Measurements from ENCODE around the gene HAL.

The HAL gene

GRCh38 chr12:95959107-95959506 lies 37.0 kb downstream of the HAL start:
- ATAC-seq = peak; percentile 83
- TF ChIP-seq TCF4 (CRISPR knock-in tag; IDR thresholded peaks at IDR 0.05; ENCODE audit: borderline replicate concordance) (no peak), TOX (CRISPR knock-in tag; IDR thresholded peaks at IDR 0.05; ENCODE audit: borderline replicate concordance) (no peak), ZNF8 (CRISPR knock-in tag; IDR thresholded peaks at IDR 0.05) (no peak), ZFP3 (CRISPR knock-in tag; IDR thresholded peaks at IDR 0.05) (no peak), TSHZ2 (CRISPR knock-in tag; IDR thresholded peaks at IDR 0.05) (no peak), ZNF70 (CRISPR knock-in tag; IDR thresholded peaks at IDR 0.05) (no peak), RARB (CRISPR knock-in tag; IDR thresholded peaks at IDR 0.05) (no peak), OSR1 (CRISPR knock-in tag; IDR thresholded peaks at IDR 0.05) (no peak), SNAI2 (CRISPR knock-in tag; IDR thresholded peaks at IDR 0.05) (no peak), PPARA (CRISPR knock-in tag; IDR thresholded peaks at IDR 0.05; ENCODE audit: borderline replicate concordance) (no peak)

- TF ChIP-seq SNAI2 (CRISPR knock-in tag; IDR thresholded peaks at IDR 0.05) = no peak
- TF ChIP-seq TOX (CRISPR knock-in tag; IDR thresholded peaks at IDR 0.05; ENCODE audit: borderline replicate concordance) = no peak
- no peak for TF ChIP-seq ZNF8 (CRISPR knock-in tag; IDR thresholded peaks at IDR 0.05)
- TF ChIP-seq TCF4 (CRISPR knock-in tag; IDR thresholded peaks at IDR 0.05; ENCODE audit: borderline replicate concordance) = no peak
- no peak for TF ChIP-seq PPARA (CRISPR knock-in tag; IDR thresholded peaks at IDR 0.05; ENCODE audit: borderline replicate concordance)
- no peak for TF ChIP-seq OSR1 (CRISPR knock-in tag; IDR thresholded peaks at IDR 0.05)
- TF ChIP-seq ZFP3 (CRISPR knock-in tag; IDR thresholded peaks at IDR 0.05) = no peak
- no peak for TF ChIP-seq ZNF70 (CRISPR knock-in tag; IDR thresholded peaks at IDR 0.05)
- TF ChIP-seq BACH2 (CRISPR knock-in tag; IDR thresholded peaks at IDR 0.05; ENCODE audit: borderline replicate concordance) = no peak
- TF ChIP-seq GLIS3 (CRISPR knock-in tag; IDR thresholded peaks at IDR 0.05) = no peak
- no peak for TF ChIP-seq CSDC2 (CRISPR knock-in tag; IDR thresholded peaks at IDR 0.05)
- no peak for TF ChIP-seq CREB5 (CRISPR knock-in tag; IDR thresholded peaks at IDR 0.05; ENCODE audit: low read depth)
- no peak for TF ChIP-seq ZNF565 (CRISPR knock-in tag; conservative IDR thresholded peaks at IDR 0.05; ENCODE audit: low read depth)
- no peak for ATAC-seq
Observed at GRCh38 chr12:95956557-95957145, 39.5 kb downstream of the HAL start.

GRCh38 chr12:95955549-95956159 lies 40.5 kb downstream of the HAL start:
- no peak for TF ChIP-seq GLIS3 (CRISPR knock-in tag; IDR thresholded peaks at IDR 0.05)
- TF ChIP-seq OSR1 (CRISPR knock-in tag; IDR thresholded peaks at IDR 0.05) = no peak
- TF ChIP-seq BACH2 (CRISPR knock-in tag; IDR thresholded peaks at IDR 0.05; ENCODE audit: borderline replicate concordance) = no peak
- no peak for TF ChIP-seq TCF4 (CRISPR knock-in tag; IDR thresholded peaks at IDR 0.05; ENCODE audit: borderline replicate concordance)
- no peak for TF ChIP-seq RARB (CRISPR knock-in tag; IDR thresholded peaks at IDR 0.05)
- ATAC-seq = no peak

GRCh38 chr12:95953000-95953399 lies 43.1 kb downstream of the HAL start:
- no peak for TF ChIP-seq TSHZ2 (CRISPR knock-in tag; IDR thresholded peaks at IDR 0.05)
- TF ChIP-seq POU6F1 (CRISPR knock-in tag; IDR thresholded peaks at IDR 0.05; ENCODE audit: borderline replicate concordance, low read depth) = no peak
- no peak for TF ChIP-seq CREB5 (CRISPR knock-in tag; IDR thresholded peaks at IDR 0.05; ENCODE audit: low read depth)
- TF ChIP-seq ZFP30 (CRISPR knock-in tag; IDR thresholded peaks at IDR 0.05) = no peak
- no peak for TF ChIP-seq GLIS3 (CRISPR knock-in tag; IDR thresholded peaks at IDR 0.05)
- no peak for TF ChIP-seq ZNF8 (CRISPR knock-in tag; IDR thresholded peaks at IDR 0.05)
- TF ChIP-seq ZNF70 (CRISPR knock-in tag; IDR thresholded peaks at IDR 0.05) = no peak
- no peak for TF ChIP-seq TCF4 (CRISPR knock-in tag; IDR thresholded peaks at IDR 0.05; ENCODE audit: borderline replicate concordance)
- TF ChIP-seq ARNTL (CRISPR knock-in tag; IDR thresholded peaks at IDR 0.05; ENCODE audit: borderline replicate concordance, low read depth) = no peak
- no peak for TF ChIP-seq ZFP3 (CRISPR knock-in tag; IDR thresholded peaks at IDR 0.05)
- TF ChIP-seq OSR1 (CRISPR knock-in tag; IDR thresholded peaks at IDR 0.05) = no peak
- no peak for TF ChIP-seq SNAI2 (CRISPR knock-in tag; IDR thresholded peaks at IDR 0.05)

More at GRCh38 chr12:95953000-95953399, 43.1 kb downstream of the HAL start:
- no peak for ATAC-seq

All from SK-N-SH treated with all-trans-retinoic acid at 6 μM for 48 hours (cell line).